NCI-H146 treated with DMSO at 0.1 percent for 48 hours (cell line): ENCODE measurements around the gene PHC2.

Experiments
- DNase-seq: peaks from one replicate; lab custom pipeline; 2025; ENCODE audit not compliant: unreplicated experiment; lab: John Stamatoyannopoulos, UW

The PHC2 gene

DNA sequence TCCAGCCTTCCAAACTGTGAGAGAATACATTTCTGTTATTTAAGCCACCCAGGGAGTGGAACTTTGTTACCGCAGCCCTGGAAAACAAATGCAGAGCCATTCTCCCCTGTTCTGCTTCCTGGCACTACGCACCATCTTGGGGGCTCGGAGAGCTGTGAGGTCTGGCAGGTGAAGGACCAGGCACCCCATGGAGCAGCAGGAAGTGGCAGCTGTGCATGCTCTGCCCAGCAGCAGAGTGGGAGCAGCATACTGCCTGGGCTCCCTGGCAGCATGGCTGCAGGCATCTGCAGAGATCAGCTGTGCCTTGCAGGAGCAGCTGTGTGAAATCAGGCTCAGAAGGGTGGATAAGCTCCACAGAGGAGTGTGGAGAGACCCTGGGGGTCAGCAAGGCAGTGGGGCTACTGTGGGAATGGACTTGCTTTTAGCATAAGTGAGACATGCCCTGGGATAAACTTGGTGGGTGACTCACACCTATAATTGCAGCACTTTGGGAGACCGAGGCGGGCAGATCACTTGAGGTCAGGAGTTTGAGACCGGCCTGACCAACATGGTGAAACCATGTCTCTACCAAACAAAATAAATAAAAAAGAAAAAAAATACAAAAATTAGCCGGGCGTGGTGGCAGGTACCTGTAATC, 23.9 kb upstream of the PHC2 start:
- no peak for DNase-seq

DNA sequence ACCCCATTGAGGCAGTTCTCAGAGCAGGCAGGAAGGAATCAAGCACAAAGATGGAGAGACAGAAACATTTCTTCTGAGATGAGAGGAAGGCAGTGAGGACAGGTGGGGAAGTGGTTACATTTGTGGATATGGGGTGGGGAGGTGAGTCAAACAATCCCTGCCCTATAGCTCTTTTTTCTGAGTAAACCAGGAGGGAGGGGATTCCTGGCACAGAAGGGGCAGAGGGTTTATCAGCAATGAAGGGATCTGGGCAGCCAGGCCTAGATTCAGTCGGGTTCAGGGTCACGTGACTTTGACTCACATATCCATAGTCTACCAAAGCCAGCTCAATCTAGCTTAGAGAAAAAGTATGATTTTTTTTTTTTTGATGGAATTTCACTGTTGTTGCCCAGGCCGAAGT, 15.7 kb upstream of the PHC2 start:
- DNase-seq = no peak

DNA sequence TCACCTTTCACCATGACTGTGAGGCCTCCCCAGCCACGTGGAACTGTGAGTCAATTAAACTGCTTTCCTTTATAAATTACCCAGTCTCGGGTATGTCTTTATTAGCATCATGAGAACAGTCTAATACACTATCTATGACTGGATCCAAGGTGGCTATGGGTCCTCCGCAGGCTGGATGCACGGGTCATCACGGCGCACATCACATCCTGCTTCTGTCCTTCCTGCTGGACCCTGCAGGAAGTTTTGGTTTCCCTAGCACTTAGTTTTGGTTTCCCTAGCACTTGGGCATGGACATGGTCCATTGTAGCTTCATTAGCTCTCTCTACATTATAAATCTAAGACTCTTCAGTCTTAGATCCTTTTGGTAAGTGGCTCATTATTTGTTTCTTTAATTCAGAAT, 14.2 kb upstream of the PHC2 start:
- DNase-seq = no peak

DNA sequence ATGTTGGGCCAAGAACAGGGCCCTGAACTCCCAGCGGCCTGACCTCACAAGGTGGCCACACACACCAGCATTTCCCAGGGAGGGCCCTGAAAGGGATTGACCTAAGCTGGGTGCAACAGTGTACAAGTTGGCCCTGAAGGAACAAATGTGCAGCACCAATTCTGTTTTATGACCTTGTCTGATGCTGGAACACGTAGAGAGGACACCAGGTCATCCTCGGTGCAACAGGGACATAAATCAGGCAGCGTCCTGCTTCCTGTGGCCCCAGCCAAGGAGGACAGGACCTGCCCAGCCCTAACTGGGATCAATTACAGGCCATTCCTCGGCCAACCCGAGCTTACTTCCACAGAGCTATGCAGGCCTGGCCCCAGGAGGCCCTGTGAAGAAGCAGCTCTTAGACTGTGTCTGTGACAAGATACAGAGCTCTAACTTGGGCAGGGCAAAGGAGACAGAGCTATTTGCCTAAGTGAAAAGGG, 12.8 kb upstream of the PHC2 start:
- DNase-seq = no peak

DNA sequence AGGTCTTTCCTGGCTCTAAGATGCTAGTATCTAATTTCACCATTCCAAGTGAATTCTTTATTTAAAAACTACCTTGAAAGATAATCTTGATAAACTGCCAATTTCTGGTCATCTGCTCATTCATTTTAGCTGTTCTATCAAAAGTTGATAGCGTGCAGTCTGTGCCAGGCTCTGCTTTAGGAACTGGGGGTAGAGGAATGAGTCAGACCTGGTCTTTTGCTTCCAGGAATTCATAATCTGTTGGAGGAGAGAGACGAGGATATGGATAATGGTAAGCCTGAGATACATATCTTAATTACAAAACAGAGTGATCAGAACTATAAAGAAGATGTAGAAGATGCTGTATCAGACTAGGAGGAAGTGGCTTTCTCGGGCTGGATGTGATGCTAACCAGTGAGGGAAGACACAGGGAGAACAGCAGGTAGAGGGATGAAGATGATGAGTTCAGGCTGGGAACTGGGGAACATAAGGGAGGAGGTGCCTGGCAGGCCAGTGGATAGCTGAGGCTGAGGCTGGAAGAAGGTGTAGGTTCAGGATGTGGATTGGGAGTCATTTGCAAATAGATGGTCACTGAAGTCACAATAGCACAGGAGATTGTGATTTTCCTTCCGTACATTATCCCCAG, 12.3 kb upstream of the PHC2 start:
- no peak for DNase-seq

DNA sequence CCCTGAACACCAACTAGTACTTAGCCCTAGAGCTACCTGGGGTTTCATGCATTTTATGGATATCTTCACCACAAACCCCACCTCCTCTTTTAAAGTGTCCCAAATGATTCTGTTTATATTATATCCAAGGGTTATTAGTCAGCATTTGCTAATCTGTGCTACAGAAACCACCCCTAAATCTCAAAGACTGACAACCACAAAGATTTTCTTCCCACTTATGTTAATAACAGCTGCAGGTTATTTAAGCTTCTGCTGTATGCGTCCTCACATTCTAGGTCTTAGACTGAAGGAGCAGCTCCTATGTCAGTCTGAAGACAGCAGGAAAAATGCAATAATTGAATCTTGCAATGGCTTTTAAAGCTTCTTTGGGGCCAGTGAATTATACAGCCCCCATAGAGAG, 11.2 kb upstream of the PHC2 start:
- no peak for DNase-seq

DNA sequence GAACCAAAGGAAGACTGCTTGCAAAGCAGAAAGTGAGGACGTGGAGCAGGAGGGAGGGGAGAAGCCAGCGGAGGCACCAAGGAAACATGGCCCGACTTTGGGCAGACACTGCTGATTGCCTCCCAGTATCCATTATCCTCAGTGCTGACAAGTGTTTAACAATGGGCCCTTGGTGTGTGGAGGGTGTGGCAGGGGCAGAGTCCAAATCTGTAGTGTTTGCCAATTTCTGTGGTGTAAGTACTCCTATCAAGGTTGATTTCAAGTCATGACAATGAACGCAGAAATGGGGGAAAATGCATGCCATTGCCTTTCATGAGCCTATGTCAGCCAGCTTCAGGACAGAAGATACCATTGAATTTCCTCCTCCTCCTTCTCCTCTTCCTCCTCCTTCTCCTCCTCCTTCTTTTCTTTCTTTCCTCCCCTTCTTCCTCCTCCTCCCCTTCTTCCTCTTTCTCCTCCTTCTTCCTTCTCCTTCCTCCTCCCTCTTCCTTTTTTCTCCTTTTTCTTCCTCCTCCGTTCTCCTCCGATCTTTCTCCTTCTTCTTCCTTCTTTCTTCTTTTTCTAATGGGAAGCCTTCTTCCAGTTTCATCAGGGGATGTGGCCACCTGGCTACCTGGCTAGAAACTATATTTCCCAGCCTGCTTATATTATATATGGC, 10.3 kb upstream of the PHC2 start:
- DNase-seq = no peak

DNA sequence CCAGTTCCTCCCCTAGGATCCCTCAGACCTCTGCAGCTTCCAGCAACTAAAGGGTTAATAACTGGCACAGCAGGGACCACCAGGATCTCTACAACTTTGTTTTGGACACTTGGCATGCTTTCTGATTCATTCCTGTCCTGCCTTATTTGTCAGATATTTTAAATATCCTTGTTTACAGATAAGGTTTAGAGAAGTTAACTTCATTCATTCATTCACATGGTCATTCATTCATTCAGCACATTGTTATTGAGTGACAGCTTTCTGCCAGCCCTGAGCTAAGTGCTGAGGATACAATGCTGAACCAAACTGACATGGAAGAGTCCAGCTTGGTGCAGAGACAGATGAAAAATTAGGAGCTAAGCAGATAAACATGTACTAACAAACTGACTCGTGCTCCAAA, 8.8 kb upstream of the PHC2 start:
- DNase-seq = no peak

DNA sequence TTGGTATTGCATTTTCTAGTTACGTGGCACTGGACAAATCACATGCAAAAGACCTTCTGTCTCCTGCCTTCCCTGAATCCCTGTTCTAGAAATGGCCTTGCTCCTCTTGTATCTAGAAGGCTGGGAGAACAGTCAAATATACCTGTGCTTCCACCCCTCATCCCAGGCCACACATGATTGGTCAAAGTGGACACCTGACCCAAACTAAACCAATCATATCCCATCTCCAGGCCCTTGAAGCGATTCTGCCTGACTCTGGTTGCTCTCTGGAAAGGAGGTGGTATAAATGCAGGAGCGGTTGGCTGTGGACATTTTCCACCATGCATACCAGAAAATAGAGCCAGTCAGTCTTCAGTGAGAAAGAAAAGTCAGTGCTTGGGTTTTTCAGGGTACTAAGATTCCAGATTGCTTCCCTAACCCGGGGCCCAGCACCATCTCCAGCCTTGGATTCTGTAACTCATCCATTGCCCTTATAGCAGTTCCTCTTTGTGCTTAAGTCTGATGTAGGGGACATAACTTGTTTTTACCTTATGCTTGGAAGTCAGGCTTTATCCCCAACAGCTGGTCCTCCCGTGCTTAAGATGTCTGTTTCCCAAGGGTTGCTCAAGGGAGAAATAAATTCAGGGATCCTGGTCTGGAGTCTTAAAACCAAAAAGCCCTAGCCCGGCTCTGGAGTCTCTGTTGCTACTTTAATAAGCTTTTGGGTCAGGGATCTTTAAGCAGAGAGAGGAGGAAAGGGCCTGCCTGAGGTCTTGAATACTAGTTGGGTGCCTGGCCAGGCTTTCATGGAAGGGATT, 7.7 kb upstream of the PHC2 start:
- no peak for DNase-seq

DNA sequence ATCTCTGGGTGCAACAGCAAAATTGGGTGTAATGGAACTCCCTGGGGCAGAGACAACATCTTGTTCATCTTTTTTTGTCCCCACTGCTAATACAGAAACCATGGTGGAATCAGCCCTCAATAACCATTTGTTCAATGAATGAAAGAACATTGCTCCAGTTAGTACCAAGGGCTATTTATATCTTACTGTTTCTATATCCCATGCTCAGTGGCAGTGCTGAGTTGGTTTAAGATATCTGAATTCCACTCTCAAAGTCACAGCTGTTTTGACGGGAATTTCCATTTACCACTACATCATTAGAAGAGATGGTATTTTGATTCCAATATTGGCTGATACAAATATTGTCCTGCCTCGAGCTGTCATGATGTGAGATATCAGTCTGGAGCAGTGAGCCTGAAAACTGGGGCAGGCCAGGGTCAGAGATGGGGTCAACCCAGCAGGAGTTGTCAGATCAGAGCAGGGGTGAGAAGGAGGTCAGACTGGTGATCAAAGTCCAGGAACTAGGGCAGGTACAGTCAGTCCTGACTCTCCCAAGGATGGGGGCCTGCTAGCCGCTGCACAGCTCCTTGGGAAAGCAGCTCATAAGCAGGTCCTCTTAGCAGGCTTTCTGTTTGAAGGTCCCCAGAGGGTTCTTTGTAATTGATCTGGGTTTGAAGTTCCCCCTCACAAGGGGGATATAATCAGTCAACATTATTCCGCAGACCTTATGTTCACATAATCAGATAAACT, 5.8 kb upstream of the PHC2 start:
- DNase-seq = no peak

DNA sequence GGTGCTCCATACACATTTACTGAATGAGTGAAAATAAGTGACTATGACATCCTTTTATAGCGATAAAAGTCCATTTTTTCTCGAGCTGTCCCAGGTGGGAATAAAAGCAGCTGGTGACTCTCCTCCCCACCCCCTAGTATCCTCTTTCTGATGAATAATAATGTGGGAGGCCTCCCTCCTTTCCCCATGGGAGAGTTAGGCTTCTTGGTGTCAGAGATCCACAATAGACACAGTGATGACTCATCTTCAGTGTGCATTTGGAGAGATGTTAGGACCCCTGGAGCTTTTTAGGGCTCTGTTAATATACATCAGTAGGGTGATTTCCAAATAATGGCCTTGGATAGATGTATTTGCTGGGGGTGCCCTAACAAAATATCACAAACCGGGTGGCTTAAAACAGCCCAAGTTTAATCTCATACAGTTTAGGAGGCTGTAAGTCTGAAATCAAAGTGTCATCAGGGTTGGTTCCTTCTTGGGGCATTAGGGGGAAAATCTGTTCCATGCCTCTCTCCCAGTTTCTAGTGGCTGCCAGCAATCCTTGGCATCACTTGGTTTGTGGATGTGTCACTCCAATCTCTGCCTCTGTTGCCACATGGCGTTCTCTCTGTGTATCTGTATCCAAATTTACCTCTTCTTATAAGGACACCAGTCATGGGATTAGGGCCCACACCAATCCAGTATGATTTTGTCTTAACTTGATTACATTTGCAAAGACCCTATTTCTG, 4.4 kb upstream of the PHC2 start:
- DNase-seq = no peak

DNA sequence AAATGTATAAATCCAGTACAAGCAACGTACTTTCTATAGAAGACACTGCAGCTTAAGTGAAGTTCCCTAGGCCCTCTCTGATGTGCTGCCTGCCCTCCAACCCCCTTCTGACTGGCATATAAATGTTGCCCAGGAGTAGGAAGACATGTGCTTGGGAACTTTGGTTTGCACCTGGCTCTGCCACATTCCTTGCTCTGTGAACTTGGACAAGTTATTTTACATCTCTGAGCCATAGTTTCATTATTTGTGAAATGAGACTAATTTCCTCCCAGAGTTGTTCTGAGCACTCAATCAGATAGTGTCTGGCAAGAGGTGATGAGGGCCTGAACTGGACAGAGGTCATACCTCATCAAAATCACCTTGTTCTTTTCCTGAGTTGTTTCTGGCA, 3.5 kb upstream of the PHC2 start:
- DNase-seq = no peak

DNA sequence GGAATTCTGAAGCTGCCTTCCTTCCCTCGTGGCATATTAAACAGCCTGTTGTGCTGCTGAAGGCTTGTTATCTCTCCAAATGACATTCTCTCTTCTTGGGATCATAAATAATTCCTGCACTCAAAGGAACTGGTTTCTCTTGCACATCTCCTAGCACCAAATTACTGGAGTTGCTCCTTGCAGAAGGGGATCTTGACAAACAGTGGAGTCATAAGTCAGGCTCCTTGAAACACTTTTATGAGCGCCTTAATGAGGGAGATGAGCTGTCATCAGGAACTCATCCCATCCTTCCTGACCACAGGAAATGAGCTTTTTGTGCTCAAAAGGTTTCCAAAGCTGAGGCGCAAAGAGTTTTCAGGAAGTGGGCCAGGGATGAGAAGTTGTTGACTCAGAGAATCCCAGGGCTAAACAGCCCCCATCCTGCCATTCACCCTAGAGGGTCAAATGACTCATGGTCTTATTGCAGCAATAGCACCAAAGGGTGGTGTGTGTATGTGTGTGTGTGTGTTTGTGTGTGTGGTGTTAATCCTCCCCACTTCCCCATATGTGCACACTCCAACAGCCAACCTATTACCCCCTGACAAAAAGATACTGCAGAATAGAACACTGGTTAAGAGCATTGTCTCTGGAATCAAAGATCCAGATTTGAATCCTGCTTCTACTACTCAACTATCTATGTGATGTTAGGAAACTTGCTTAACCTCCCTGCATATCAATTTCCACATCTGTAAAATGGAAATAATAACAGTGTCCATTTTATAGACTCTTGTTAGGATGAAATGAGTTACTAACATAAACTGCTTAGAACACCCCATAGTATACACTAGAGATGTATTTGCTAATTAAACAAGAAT, 2.8 kb upstream of the PHC2 start:
- no peak for DNase-seq

DNA sequence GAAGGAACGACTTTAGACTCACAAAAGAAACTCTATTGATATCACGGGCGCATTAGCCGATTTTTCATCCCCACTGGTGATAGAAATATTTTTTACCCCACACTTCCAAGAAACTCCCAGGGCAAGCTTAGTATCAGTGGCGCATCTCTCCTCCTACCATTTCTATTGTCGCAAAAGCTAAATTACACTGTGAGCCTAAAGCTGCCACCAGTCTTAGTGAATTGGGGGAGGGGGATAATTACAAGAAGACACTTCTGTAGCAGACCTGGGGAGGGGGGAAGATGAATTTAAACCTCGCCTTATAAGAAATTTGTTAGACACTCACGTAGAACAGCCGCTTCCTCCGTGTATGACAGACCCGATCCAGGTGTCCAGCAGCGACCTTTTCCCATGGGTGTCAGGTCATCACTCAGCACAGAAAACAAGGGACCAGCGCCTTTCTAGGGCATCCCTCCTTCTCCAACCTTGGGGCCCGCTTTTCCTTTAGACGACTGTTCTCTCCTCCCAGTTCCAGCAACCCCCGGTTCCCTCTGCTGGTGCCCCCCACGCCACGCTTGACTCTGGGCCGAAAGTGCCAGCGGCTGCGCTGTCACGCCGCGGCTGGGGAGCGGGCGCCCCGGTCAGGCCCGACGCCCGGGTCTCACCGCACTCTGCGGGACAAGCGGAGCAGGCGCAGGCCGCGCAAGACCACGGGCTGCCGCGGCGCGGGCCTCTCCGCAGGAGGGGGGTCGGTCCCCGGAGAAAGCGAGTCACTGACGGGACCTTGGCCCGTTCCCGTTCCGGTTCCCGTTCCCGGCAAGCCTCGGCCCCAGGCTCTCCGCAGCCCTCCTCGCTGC, 821 bp downstream of the PHC2 start:
- no peak for DNase-seq

DNA sequence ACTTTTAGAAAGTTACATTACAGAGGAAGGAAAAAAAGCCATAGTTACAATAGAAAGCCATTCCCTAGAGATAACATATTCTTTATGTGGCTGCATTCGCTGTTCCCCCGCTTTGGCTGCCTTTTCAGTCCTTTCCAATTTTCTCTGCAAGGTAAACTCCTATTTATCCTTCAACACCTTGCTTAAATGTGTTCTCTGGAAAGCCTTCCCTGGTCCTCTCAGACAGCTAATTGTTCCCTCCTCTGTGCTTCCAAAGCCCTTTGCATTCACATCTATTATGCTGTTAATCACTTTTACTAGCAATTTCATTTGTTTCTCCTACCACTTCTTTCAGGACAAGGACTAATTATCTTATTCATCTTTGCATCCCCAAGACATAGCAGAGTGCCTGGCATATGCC, 1.6 kb downstream of the PHC2 start:
- no peak for DNase-seq

DNA sequence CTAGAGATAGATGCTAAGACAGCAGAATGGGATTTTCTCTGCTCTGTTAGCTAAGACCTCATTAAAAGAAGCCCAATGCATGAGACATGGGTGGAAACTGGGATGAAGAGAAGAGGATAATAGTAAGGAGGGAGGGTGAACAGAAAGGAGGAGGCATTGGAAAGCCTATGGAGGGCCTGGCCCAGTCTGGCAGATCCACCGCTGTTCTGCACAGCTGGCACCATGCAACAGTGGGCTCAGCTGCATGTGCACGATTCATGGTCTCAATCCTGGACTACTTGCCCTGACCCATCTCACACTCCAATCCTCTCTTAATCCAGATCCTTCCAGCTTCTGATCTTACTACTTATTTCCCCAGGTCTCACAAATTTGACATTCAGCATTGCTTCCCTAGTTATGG, 2.2 kb downstream of the PHC2 start:
- DNase-seq = no peak

DNA sequence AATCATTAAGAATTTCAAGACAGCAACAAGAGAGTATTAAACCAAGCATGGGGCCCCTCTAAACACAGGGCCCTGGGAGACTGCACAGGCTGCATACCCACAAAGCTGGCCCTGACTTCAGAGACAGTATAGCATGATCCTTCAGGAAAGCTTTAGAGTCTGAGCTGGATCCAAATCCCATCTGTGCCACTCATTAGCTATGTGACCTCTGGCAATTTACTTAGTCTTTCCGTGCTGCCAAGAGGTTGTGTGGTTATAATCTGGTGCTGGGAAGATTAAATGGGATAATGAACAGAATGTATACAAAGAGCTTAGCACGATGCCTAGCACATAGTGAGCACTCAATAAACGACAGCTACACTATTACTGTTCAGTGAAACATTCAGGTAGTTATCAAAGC, 4.0 kb downstream of the PHC2 start:
- no peak for DNase-seq

DNA sequence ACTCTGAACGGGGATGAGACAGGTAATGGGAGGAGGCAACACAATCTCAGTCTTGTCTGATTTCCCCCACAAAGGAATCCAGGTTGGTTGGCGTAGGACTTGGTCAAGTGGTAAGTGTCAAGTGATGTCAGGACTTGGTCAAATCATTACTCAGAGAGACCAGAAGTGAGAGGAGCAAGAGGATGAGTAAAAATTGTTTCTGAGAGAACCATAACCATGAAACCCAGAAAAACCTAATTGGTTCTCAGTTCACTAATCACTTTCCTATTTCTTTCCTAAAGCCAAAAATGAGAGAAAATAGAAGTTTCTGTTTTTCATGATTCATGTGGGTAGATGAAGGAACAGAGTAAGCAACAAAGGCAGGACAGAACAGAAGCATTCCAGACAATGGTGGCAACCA, 5.0 kb downstream of the PHC2 start:
- DNase-seq = no peak

DNA sequence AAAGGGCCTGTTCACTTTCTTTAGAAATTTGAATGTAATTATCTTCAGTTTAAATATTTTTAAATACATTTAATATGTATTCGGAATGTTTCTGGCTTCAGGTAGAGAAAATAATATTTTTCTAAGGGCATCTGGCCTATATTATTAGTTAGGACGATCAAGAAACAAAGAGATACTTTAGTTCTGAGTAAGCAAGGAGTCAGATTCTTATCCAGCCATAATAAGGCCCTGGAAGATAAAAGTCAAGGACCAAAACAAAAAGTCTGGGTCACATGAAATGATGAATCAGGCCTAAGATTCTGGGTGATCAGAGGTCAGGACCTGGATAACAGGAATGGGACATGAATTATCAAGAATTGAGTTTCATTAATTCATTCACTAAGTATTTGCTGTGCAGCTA, 6.3 kb downstream of the PHC2 start:
- no peak for DNase-seq
